ENCODE results near the gene C19orf44. TPM values are rescaled to one million over a fixed set of nuclear protein-coding genes. Genes with fewer than 3 reads are reported as not detected.

Gene C19orf44
- total RNA-seq, 1 donor from 2014 or later = 13.2 TPM

GRCh38 chr19:16472992-16473391, 23.2 kb upstream of the C19orf44 start:
- H3K27me3 Mint-ChIP-seq (ENCODE audit: insufficient read depth, low read depth) = peaks cover 5% of the 10 kb centered on the region
- no peak for DNase-seq (ENCODE audit: low spot score)
- H3F3A ChIP-seq (ENCODE audit: low read depth) = no peaks in the 10 kb centered on the region
- no peak overlapping the region for H3K4me2 ChIP-seq
- H3K9me3 Mint-ChIP-seq = peaks cover 2% of the 10 kb centered on the region
- H3K4me3 ChIP-seq = no peak overlapping the region
- H3K9me3 ChIP-seq (ENCODE audit: low read depth) = no peaks in the 10 kb centered on the region
- H2AFZ ChIP-seq (replicated peaks) = no peak overlapping the region
- no peak overlapping the region for H3K27ac ChIP-seq
- peaks cover 1% of the 10 kb centered on the region for H3K36me3 Mint-ChIP-seq
- H3K79me2 ChIP-seq (ENCODE audit: low read depth) = peaks cover 36% of the 10 kb centered on the region
- H3K9ac ChIP-seq = no peak overlapping the region
- peaks cover 14% of the 10 kb centered on the region for H3K4me1 ChIP-seq
- peak overlapping the region; percentile 89 for H3K4me3 Mint-ChIP-seq
- peaks cover 35% of the 10 kb centered on the region for H4K20me1 ChIP-seq (ENCODE audit: low read depth)
- H3K4me1 Mint-ChIP-seq = peaks cover 29% of the 10 kb centered on the region
- H3K36me3 ChIP-seq = no peaks in the 10 kb centered on the region
- no peak for TF ChIP-seq CTCF (IDR thresholded peaks at IDR 0.05)
- TF ChIP-seq EZH2 (IDR thresholded peaks at IDR 0.05) = no peak
- TF ChIP-seq EZH2phosphoT487 (IDR thresholded peaks at IDR 0.05) = no peak
- no peak overlapping the region for H3K27ac Mint-ChIP-seq
- no peaks in the 10 kb centered on the region for H3K27me3 ChIP-seq

GRCh38 chr19:16473875-16474392, 22.3 kb upstream of the C19orf44 start:
- peaks cover 22% of the 10 kb centered on the region for H3K4me1 Mint-ChIP-seq
- H3K4me1 ChIP-seq = peaks cover 14% of the 10 kb centered on the region
- no peak overlapping the region for H3K4me3 ChIP-seq
- H3K9me3 ChIP-seq (ENCODE audit: low read depth) = no peaks in the 10 kb centered on the region
- H3K4me3 Mint-ChIP-seq = peak overlapping the region; percentile 13
- TF ChIP-seq EZH2phosphoT487 (IDR thresholded peaks at IDR 0.05) = no peak
- no peak for TF ChIP-seq EZH2 (IDR thresholded peaks at IDR 0.05)
- no peak for TF ChIP-seq CTCF (IDR thresholded peaks at IDR 0.05)
- no peak overlapping the region for H3K4me2 ChIP-seq
- no peak for DNase-seq (ENCODE audit: low spot score)
- no peaks in the 10 kb centered on the region for H3K27me3 ChIP-seq
- peaks cover 26% of the 10 kb centered on the region for H3K79me2 ChIP-seq (ENCODE audit: low read depth)
- H4K20me1 ChIP-seq (ENCODE audit: low read depth) = peaks cover 26% of the 10 kb centered on the region
- H3K36me3 Mint-ChIP-seq = peaks cover 1% of the 10 kb centered on the region
- no peaks in the 10 kb centered on the region for H3K36me3 ChIP-seq
- H3K27ac ChIP-seq = no peak overlapping the region
- no peak overlapping the region for H3K9ac ChIP-seq
- no peak overlapping the region for H3K27ac Mint-ChIP-seq
- H3K27me3 Mint-ChIP-seq (ENCODE audit: insufficient read depth, low read depth) = peaks cover 5% of the 10 kb centered on the region
- no peaks in the 10 kb centered on the region for H3F3A ChIP-seq (ENCODE audit: low read depth)
- H2AFZ ChIP-seq (replicated peaks) = no peak overlapping the region
- peaks cover 2% of the 10 kb centered on the region for H3K9me3 Mint-ChIP-seq

- Histone ChIP-seq H3F3A (ENCODE audit: low read depth) (no peaks in the 10 kb centered on the region), H3K4me2 (no peak overlapping the region), H4K20me1 (ENCODE audit: low read depth) (peaks cover 1% of the 10 kb centered on the region), H3K9ac (no peak overlapping the region), H3K27me3 (no peaks in the 10 kb centered on the region), H3K27ac (no peak overlapping the region), H2AFZ (replicated peaks) (peak overlapping the region; percentile 57), H3K4me1 (peaks cover 3% of the 10 kb centered on the region), H3K9me3 (ENCODE audit: low read depth) (no peaks in the 10 kb centered on the region), H3K36me3 (no peaks in the 10 kb centered on the region), H3K79me2 (ENCODE audit: low read depth) (peaks cover 2% of the 10 kb centered on the region), H3K4me3 (no peak overlapping the region)
- DNase-seq (ENCODE audit: low spot score) = no peak
- H3K36me3 Mint-ChIP-seq = peaks cover 1% of the 10 kb centered on the region
- no peak for TF ChIP-seq CTCF (IDR thresholded peaks at IDR 0.05)
- TF ChIP-seq EZH2phosphoT487 (IDR thresholded peaks at IDR 0.05) = no peak
- no peak for TF ChIP-seq EZH2 (IDR thresholded peaks at IDR 0.05)
- H3K27me3 Mint-ChIP-seq (ENCODE audit: insufficient read depth, low read depth) = peaks cover 7% of the 10 kb centered on the region
- H3K9me3 Mint-ChIP-seq = peaks cover 2% of the 10 kb centered on the region
- H3K4me1 Mint-ChIP-seq = peaks cover 3% of the 10 kb centered on the region
- no peak overlapping the region for H3K27ac Mint-ChIP-seq
- H3K4me3 Mint-ChIP-seq = peak overlapping the region; percentile 33
Measured at GRCh38 chr19:16476401-16476800, 19.8 kb upstream of the C19orf44 start.
